Pulmonary artery endothelial cell (primary cell): ENCODE data around the gene REL. TPM values are rescaled to one million over a fixed set of nuclear protein-coding genes. Genes with fewer than 3 reads are reported as not detected.

Experiments
- DNase-seq: peaks from one replicate; pipeline ENCODE4 v3.0.0-alpha.2; 2011; ENCODE audit warnings: low read depth, low spot score
- total RNA-seq: library from RNA; depleted of rRNA; stranded (reverse); fragments of >200 nt; gene quantifications from 2 replicates; pipeline ENCODE4 v1.2.3, GENCODE V29; 2014

REL gene
- total RNA-seq, 1 donor from 2014 or later = 5.1 TPM

DNA sequence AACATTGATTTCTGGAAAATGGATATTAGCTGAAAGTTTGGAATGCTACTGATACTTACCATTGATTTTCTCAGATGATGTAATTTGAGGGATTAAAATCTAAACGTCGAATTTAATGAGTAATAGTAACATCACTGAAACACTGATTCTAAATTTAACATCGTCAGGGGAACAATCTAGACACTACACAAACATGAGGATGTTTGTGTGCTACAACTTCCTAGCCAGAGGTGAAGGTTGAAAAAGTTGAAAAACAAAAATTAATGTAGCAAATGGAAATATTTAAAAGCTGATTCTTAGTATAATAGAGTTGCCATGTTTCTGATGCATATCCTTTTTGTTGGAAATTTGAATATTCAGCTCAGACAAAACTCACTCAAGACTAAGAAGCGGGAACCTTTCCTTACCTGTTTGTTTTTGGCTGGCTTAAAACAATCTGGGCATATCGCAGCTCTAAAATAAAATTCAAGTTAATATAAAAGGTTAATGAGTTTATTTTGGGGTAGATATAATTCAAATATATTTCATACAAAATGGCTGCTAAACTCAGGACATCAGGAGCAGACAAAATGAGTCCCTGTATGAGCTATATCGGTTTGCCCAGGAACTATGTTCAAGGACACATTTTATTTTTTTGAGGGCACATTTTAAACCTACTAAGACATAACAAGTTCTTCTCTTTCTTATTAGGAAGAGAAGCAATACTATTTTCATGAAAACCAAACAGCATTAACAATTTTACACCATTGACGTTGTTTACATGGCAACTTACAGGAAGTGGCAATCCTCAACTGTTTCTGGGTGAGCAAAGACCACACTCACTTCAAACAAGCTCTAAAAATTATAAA is 83.5 kb downstream of the REL start:
- no peak for DNase-seq

DNA sequence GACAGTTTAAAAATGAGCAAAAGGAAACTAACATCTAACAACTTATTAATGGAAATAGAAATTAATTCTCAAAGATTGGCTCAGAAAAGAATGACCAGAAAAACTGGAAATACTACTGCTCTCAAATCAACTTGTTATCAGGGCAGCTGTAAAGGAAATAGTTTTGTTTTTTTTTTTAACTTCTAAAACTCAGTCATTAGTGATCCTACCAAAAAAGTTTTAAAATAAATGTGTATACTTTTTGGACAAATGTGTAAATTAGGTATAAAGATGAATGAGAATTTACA is 84.1 kb downstream of the REL start:
- no peak for DNase-seq

DNA sequence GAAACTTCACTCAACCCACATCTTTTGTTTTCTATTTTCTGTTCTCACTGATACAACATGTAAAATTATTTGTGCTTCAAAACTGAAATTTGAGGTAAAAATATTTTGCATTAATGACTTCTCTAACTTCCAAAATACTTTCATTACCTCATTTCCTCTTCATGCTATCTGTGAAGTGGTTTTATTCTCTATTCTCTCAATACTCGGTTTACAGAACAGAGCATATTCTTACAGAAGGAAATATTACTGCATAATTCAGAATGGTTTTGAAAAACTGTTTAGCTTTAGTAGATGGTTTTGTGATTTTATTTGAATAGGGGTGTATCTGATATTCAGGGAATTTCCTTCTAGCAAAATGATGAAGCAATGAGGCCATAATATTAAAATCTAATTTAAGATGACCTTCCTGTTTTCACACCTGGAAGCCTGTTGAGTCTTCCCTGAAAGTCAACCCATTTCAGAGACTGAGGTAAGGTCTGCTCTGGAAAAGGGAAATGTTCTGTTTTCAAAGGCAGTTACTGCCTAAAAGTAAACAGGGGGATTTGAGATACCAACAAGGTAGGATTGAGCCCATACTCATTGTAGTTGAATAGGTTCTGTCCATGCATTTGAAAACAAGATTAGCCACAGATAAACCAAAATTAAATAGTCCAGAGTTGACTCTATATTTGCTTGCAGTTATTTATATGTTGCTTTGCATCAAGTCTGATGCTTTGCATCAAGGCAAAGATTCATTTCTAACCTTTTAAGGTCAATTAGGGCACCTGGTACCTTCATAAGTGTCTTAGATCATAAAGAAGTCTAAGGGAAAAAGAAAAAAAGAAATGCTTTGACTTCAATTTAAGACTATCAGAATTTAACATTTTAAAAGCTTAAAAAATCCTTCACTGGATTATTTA is 85.4 kb downstream of the REL start:
- no peak for DNase-seq

DNA sequence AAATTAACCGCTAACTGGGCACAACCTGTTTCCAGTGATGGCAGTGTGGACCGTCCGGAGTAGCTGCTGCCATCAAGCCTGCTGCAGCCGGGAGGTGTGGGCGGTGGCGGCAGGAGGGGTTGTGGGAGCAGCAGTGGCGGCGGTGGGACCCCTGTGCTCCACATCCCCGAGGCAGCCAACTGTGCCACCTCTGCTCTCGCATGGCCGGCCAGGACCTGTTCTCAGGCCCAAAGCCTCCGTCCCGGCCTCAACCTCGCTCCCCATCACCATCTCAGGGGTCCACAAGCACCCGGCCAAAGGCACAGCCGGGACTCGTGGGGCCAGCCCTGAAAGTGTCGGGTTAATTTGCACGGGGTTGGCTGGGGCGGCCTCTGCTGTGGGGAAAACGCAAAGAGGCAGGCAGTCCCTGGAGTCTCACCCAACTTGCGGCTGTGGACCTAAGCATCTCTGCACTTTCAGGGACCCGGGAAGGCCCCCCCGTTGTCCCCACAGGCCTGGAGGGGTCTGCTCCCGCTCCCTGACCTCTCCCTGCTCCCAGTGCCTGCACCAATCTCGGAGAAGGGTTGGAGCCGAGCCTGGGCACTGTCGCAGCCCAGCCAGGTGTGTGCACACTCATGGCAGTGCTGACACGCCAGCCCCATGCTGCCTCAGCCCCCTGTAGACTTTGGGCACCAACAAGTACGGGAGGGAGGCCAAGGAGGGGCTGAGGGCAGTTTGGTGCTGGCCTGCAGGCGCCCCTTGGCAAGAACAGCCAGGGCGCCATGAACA is 91.7 kb downstream of the REL start:
- no peak for DNase-seq

DNA sequence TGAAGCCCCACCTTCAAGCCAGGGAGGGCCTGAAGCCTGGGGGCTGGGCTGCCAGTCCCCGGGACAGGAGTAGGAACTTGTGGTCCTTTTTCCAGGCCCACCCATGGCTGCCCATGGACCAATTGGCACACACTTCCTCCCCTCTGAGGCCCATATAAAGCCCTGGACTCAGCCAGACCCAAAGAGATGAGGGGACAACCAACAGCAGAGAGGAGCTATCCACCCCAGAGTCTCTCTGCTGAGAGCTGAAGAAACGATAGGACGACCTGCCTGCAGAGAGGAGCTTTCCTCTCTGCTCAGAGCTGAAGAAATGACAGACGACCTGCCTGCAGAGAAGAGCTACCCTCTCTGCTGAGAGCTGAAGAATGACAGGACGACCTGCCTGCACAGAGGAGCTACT is 92.3 kb downstream of the REL start:
- DNase-seq = no peak

DNA sequence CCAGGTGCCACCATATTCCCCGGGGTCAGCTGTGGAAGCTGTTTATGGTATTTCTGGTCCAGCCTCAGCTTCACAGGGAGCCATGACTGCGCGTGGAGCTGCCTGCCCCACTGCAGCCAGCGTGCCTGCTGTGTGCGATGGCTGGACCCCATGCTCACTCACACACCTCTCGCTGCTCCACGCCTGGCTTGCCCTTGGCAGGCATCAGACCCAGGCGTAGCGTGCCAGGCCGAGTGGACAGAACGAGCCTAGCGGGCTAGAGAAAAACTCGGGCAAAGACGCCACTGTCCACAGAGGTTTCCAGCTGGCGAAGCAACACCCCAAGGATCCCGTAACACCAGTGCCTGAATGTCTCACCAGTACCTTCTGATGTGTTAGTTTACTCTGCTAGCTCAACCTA is 93.3 kb downstream of the REL start:
- no peak for DNase-seq

Other genes starting within 250 kb of the REL start
- 11.3 and 15.1 TPM in 2 replicates for gene PAPOLG, start 125.3 kb upstream of the REL start, total RNA-seq
- 36.9 and 44.1 TPM in 2 replicates for gene PEX13, start 136.1 kb downstream of the REL start, total RNA-seq
- 7.5 and 11.0 TPM in 2 replicates for gene PUS10, start 136.7 kb downstream of the REL start, total RNA-seq
- gene SANBR, start 184.3 kb downstream of the REL start, total RNA-seq = 13.8 and 18.7 TPM in 2 replicates